ENCODE data around the gene RASGRF2. TPM values are rescaled to one million over a fixed set of nuclear protein-coding genes. Genes with fewer than 3 reads are reported as not detected.

Gene RASGRF2
- total RNA-seq, 1 experiment from 2014 or later: 19.4 TPM

DNA sequence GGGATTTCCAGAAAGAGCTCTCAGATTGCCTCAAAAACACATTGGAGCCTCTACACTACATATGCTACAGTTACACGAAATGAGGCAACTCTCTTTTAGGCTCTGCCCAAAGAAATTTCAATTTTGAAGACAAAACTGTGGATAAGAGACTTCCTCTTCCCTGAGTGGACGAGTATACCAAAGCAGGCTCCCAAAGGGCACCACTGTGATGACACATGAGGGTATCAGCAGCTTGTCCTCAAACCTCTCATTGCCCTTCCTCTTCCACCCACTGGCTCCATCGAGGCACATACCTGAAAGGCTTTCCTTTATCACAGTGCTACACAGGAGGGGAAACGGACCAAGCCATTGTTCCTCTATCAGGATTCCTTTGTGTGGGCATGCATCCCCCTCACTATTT, 284.3 kb downstream of the RASGRF2 start:
- Histone ChIP-seq H3K27me3 (ENCODE audit: low read length) (no peaks in the 10 kb centered on the region), H3K27ac (ENCODE audit: low read length) (no peak overlapping the region), H3K9me3 (ENCODE audit: low read length) (no peaks in the 10 kb centered on the region), H2AFZ (ENCODE audit: low read length) (no peak overlapping the region), H3K9ac (ENCODE audit: low read length) (no peak overlapping the region), H3K4me1 (ENCODE audit: low read length) (peaks cover 10% of the 10 kb centered on the region), H3K36me3 (ENCODE audit: insufficient read depth, low read length) (no peaks in the 10 kb centered on the region), H4K20me1 (ENCODE audit: insufficient read depth, low read depth, low read length) (no peaks in the 10 kb centered on the region), H3K4me3 (ENCODE audit: low read length) (no peak overlapping the region), H3K9me2 (replicated peaks; ENCODE audit: insufficient read depth, low read length) (no peaks in the 10 kb centered on the region), H3K4me2 (ENCODE audit: low read depth, low read length, poor library complexity, severe bottlenecking) (no peak overlapping the region), H3K79me2 (ENCODE audit: low read length) (no peaks in the 10 kb centered on the region)
- no peak for DNase-seq

DNA sequence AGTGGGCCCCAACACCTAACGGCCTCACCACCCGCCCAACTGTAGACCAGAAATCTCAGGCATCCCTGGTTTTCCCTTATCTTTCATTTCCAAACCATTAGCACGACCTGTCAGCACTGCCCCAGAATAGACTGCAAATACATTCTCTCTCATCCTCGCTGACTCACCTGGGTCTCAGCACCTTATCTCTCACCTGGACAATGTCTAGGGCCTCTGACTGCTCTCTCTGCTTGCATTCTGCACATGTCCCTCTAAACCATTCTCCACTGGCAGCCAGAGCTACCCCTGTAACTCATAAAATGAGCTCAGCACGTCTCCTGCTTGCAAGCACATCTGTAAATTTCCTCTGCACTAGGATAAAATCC, 285.7 kb downstream of the RASGRF2 start:
- H3K36me3 ChIP-seq (ENCODE audit: insufficient read depth, low read length): 0 out of 2 replicates have a peak, but pooled peaks cover 5% of the 10 kb centered on the region
- H3K9me2 ChIP-seq (replicated peaks; ENCODE audit: insufficient read depth, low read length): no peaks in the 10 kb centered on the region
- no peak for DNase-seq
- no peaks in the 10 kb centered on the region for H3K27me3 ChIP-seq (ENCODE audit: low read length)
- no peak overlapping the region for H3K27ac ChIP-seq (ENCODE audit: low read length)
- no peaks in the 10 kb centered on the region for H4K20me1 ChIP-seq (ENCODE audit: insufficient read depth, low read depth, low read length)
- no peak overlapping the region for H2AFZ ChIP-seq (ENCODE audit: low read length)
- peaks cover 5% of the 10 kb centered on the region; the same call in 1 of the 2 replicates for H3K79me2 ChIP-seq (ENCODE audit: low read length)
- H3K9ac ChIP-seq (ENCODE audit: low read length): no peak overlapping the region
- H3K9me3 ChIP-seq (ENCODE audit: low read length): no peaks in the 10 kb centered on the region
- no peak overlapping the region for H3K4me3 ChIP-seq (ENCODE audit: low read length)
- H3K4me1 ChIP-seq (ENCODE audit: low read length): peaks cover 10% of the 10 kb centered on the region
- H3K4me2 ChIP-seq (ENCODE audit: low read depth, low read length, poor library complexity, severe bottlenecking): no peak overlapping the region

- Histone ChIP-seq H2AFZ (ENCODE audit: low read length) (no peak overlapping the region), H3K4me1 (ENCODE audit: low read length) (peaks cover 10% of the 10 kb centered on the region), H3K9me3 (ENCODE audit: low read length) (no peaks in the 10 kb centered on the region), H3K4me3 (ENCODE audit: low read length) (no peak overlapping the region), H3K36me3 (ENCODE audit: insufficient read depth, low read length) (0 out of 2 replicates have a peak, but pooled peaks cover 5% of the 10 kb centered on the region), H3K27me3 (ENCODE audit: low read length) (no peaks in the 10 kb centered on the region), H3K79me2 (ENCODE audit: low read length) (peaks cover 5% of the 10 kb centered on the region; the same call in 1 of the 2 replicates), H3K9me2 (replicated peaks; ENCODE audit: insufficient read depth, low read length) (no peaks in the 10 kb centered on the region), H3K9ac (ENCODE audit: low read length) (no peak overlapping the region), H4K20me1 (ENCODE audit: insufficient read depth, low read depth, low read length) (no peaks in the 10 kb centered on the region), H3K27ac (ENCODE audit: low read length) (no peak overlapping the region), H3K4me2 (ENCODE audit: low read depth, low read length, poor library complexity, severe bottlenecking) (no peak overlapping the region)
- no peak for DNase-seq
Observed at GRCh38 chr5:81246697-81247096, 286.5 kb downstream of the RASGRF2 start.

- Histone ChIP-seq H4K20me1 (ENCODE audit: insufficient read depth, low read depth, low read length) (no peaks in the 10 kb centered on the region), H3K9me2 (replicated peaks; ENCODE audit: insufficient read depth, low read length) (no peaks in the 10 kb centered on the region), H3K27ac (ENCODE audit: low read length) (peak overlapping the region; percentile 2; the same call in 1 of the 2 replicates), H3K79me2 (ENCODE audit: low read length) (peaks cover 8% of the 10 kb centered on the region; the same call in 1 of the 2 replicates), H3K4me3 (ENCODE audit: low read length) (no peak overlapping the region), H3K4me1 (ENCODE audit: low read length) (peaks cover 10% of the 10 kb centered on the region), H3K4me2 (ENCODE audit: low read depth, low read length, poor library complexity, severe bottlenecking) (no peak overlapping the region), H2AFZ (ENCODE audit: low read length) (no peak overlapping the region), H3K27me3 (ENCODE audit: low read length) (no peaks in the 10 kb centered on the region), H3K9ac (ENCODE audit: low read length) (no peak overlapping the region), H3K9me3 (ENCODE audit: low read length) (no peaks in the 10 kb centered on the region), H3K36me3 (ENCODE audit: insufficient read depth, low read length) (0 out of 2 replicates have a peak, but pooled peaks cover 5% of the 10 kb centered on the region)
- no peak for DNase-seq
Observed at GRCh38 chr5:81247441-81247972, 287.3 kb downstream of the RASGRF2 start.

DNA sequence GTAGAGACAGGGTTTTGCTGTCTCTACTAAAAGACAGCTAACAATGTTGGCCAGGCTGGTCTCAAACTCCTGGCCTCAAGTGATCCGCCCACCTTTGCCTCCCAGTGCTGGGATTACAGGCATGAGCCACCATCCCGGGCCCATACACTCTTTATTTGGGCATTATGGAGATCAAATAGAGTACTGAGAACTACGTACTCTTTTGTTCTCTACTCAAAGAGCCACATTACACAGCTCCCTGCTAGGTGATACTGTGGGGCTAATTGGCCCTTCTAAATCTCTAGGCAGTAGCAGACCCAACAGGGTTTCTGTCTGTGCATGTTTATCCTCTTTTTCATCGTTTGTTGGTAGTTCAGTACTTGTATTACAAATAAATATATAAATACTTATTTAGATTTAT, 289.1 kb downstream of the RASGRF2 start:
- Histone ChIP-seq H3K79me2 (ENCODE audit: low read length) (peaks cover 14% of the 10 kb centered on the region; the same call in 1 of the 2 replicates), H3K4me1 (ENCODE audit: low read length) (peaks cover 4% of the 10 kb centered on the region), H4K20me1 (ENCODE audit: insufficient read depth, low read depth, low read length) (no peaks in the 10 kb centered on the region), H3K36me3 (ENCODE audit: insufficient read depth, low read length) (0 out of 2 replicates have a peak, but pooled peaks cover 5% of the 10 kb centered on the region), H3K27me3 (ENCODE audit: low read length) (no peaks in the 10 kb centered on the region), H3K4me3 (ENCODE audit: low read length) (no peak overlapping the region), H3K9ac (ENCODE audit: low read length) (no peak overlapping the region), H3K9me3 (ENCODE audit: low read length) (no peaks in the 10 kb centered on the region), H2AFZ (ENCODE audit: low read length) (no peak overlapping the region), H3K4me2 (ENCODE audit: low read depth, low read length, poor library complexity, severe bottlenecking) (no peak overlapping the region), H3K9me2 (replicated peaks; ENCODE audit: insufficient read depth, low read length) (no peaks in the 10 kb centered on the region), H3K27ac (ENCODE audit: low read length) (no peak overlapping the region)
- DNase-seq: no peak

DNA sequence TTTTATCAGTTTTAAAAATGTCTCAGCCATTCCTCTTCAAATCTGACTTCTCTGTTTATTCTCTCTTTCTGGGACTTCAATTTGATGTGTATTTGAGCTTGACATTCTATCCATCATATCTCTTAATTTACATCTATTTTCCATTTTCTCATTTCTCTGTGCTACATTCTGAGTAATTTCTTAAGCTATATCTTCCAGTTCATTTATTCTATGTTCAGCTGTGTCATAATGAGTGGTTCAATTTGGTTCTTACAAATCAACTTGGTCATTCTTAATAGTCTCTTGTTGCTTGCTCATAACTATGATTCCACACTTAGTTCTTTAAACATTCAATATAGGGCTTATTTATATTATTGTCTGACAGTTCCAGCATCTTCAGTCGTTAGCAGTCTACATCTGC, 289.8 kb downstream of the RASGRF2 start:
- Histone ChIP-seq H2AFZ (ENCODE audit: low read length) (no peak overlapping the region), H4K20me1 (ENCODE audit: insufficient read depth, low read depth, low read length) (no peaks in the 10 kb centered on the region), H3K27ac (ENCODE audit: low read length) (no peak overlapping the region), H3K4me1 (ENCODE audit: low read length) (peaks cover 4% of the 10 kb centered on the region), H3K9me3 (ENCODE audit: low read length) (no peaks in the 10 kb centered on the region), H3K79me2 (ENCODE audit: low read length) (peaks cover 14% of the 10 kb centered on the region; the same call in 1 of the 2 replicates), H3K4me3 (ENCODE audit: low read length) (no peak overlapping the region), H3K36me3 (ENCODE audit: insufficient read depth, low read length) (0 out of 2 replicates have a peak, but pooled peaks cover 5% of the 10 kb centered on the region), H3K9ac (ENCODE audit: low read length) (no peak overlapping the region), H3K4me2 (ENCODE audit: low read depth, low read length, poor library complexity, severe bottlenecking) (no peak overlapping the region), H3K9me2 (replicated peaks; ENCODE audit: insufficient read depth, low read length) (no peaks in the 10 kb centered on the region), H3K27me3 (ENCODE audit: low read length) (no peaks in the 10 kb centered on the region)
- no peak for DNase-seq

DNA sequence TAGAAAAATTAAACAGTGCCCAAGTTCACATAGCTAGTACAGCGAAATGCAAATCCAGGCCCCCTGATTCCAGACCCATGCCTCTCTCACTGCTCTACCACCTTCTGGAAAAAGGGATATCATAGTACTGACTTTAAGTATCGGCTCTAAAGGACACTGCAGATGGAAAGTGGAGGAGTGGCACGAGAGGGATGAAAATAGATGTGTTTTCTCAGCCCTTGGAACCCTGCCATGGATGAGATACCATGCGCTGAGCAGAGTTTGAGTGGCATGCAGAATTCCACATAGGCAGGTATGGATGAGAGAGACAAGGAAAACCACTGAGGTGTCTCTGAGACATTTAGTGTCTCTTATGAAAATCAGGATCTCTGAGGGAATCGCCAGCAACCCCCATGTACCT, 291.8 kb downstream of the RASGRF2 start:
- Histone ChIP-seq H3K4me3 (ENCODE audit: low read length) (no peak overlapping the region), H3K4me1 (ENCODE audit: low read length) (peaks cover 2% of the 10 kb centered on the region), H3K79me2 (ENCODE audit: low read length) (peaks cover 30% of the 10 kb centered on the region), H3K9me2 (replicated peaks; ENCODE audit: insufficient read depth, low read length) (no peaks in the 10 kb centered on the region), H3K9ac (ENCODE audit: low read length) (no peak overlapping the region), H3K27ac (ENCODE audit: low read length) (no peak overlapping the region), H2AFZ (ENCODE audit: low read length) (no peak overlapping the region), H4K20me1 (ENCODE audit: insufficient read depth, low read depth, low read length) (no peaks in the 10 kb centered on the region), H3K4me2 (ENCODE audit: low read depth, low read length, poor library complexity, severe bottlenecking) (no peak overlapping the region), H3K27me3 (ENCODE audit: low read length) (no peaks in the 10 kb centered on the region), H3K9me3 (ENCODE audit: low read length) (no peaks in the 10 kb centered on the region), H3K36me3 (ENCODE audit: insufficient read depth, low read length) (0 out of 2 replicates have a peak, but pooled peaks cover 5% of the 10 kb centered on the region)
- DNase-seq: no peak

DNA sequence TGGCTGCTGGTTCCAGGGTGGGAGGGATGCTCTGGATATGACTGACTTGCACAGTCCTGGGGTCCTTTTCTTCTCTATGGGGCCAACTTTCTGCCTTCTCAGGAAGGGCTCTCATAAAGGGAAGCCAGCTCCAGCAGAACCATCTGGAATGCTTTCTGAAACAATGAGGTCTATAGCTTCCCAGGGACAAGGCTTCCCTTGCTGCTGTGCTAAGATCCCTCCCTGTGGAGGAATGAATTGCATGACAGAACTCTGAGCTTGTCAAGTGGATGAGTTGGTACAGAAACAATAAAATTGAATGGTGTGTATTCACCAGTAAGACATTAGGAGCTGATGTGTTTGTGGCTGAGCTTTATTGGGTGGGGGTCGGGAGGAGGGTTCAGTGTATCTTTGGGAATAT, 292.7 kb downstream of the RASGRF2 start:
- H3K4me3 ChIP-seq (ENCODE audit: low read length): no peak overlapping the region
- H3K27me3 ChIP-seq (ENCODE audit: low read length): no peaks in the 10 kb centered on the region
- H4K20me1 ChIP-seq (ENCODE audit: insufficient read depth, low read depth, low read length): no peaks in the 10 kb centered on the region
- H3K4me1 ChIP-seq (ENCODE audit: low read length): peaks cover 9% of the 10 kb centered on the region
- H3K4me2 ChIP-seq (ENCODE audit: low read depth, low read length, poor library complexity, severe bottlenecking): no peak overlapping the region
- H2AFZ ChIP-seq (ENCODE audit: low read length): no peak overlapping the region
- no peaks in the 10 kb centered on the region for H3K9me2 ChIP-seq (replicated peaks; ENCODE audit: insufficient read depth, low read length)
- no peak overlapping the region for H3K27ac ChIP-seq (ENCODE audit: low read length)
- 0 out of 2 replicates have a peak, but pooled peaks cover 5% of the 10 kb centered on the region for H3K36me3 ChIP-seq (ENCODE audit: insufficient read depth, low read length)
- no peaks in the 10 kb centered on the region for H3K9me3 ChIP-seq (ENCODE audit: low read length)
- no peak overlapping the region for H3K9ac ChIP-seq (ENCODE audit: low read length)
- peaks cover 36% of the 10 kb centered on the region for H3K79me2 ChIP-seq (ENCODE audit: low read length)
- no peak for DNase-seq
